Colonic mucosa (tissue), 4 donors: ENCODE data around the gene EID2B. TPM values are rescaled to one million over a fixed set of nuclear protein-coding genes. Genes with fewer than 3 reads are reported as not detected.
A peak's percentile ranks its signal among the peaks of the same experiment; 100 is the strongest.

Experiments used
- DNase-seq: peaks from one replicate; pipeline ENCODE4 v3.0.0-alpha.2; 2020
- H3K27ac ChIP-seq: fragments of 200-600 bp; one replicate; pipeline ENCODE4 v1.8.0; 2021
- H3K27me3 ChIP-seq: fragments of 200-600 bp; one replicate; pipeline ENCODE4 v1.8.0; 2021
- H3K36me3 ChIP-seq: fragments of 200-600 bp; one replicate; pipeline ENCODE4 v1.8.0; 2021
- H3K4me1 ChIP-seq: fragments of 200-600 bp; one replicate; pipeline ENCODE4 v1.8.0; 2021; ENCODE audit warnings: mild to moderate bottlenecking
- H3K4me3 ChIP-seq: fragments of 200-600 bp; one replicate; pipeline ENCODE4 v1.8.0; 2021
- H3K9ac ChIP-seq, 2 donors: one replicate each; pipeline ENCODE4 v1.7.0; 2013; ENCODE audit warnings: control low read depth in 2 of 2, low read depth in 2 of 2, low read length in 2 of 2
- H3K9me3 ChIP-seq: fragments of 200-600 bp; one replicate; pipeline ENCODE4 v1.8.0; 2021
- intact Hi-C: fragments of 100-400 bp; cut with DNase I; formaldehyde crosslinking; loops from one replicate; pipeline ENCODE4 v1.14.1; 2022
- total RNA-seq, 2 donors: library from RNA; stranded (reverse); fragmentation: NEBNext Ultra II Directional in 1 of 2; extraction: Animal tissue kit (Norgen Biotek cat#: 25700) in 1 of 2; gene quantifications; one replicate each; pipeline ENCODE4 v1.2.1, GENCODE V29; 2021
- TF ChIP-seq, protein P1 (sequence below): fragments of 200-600 bp; IDR thresholded peaks from one replicate; pipeline ENCODE4 v1.8.0; 2022; ENCODE audit warnings: antibody characterized with exemption, mild to moderate bottlenecking
- donor health status: healthy.
- donor health status: DM: no; HTN: no; CAD: no.
- donor health status: DM: no; HTN: no; CAD: no.

EID2B gene, protein sequence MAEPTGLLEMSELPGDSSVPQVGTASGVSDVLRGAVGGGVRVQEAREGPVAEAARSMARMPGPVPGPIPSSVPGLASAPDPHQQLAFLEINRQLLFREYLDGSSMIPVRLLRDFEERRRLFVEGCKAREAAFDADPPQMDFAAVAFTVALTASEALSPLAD
- under 1 TPM; 0.22 to 0.56 TPM for total RNA-seq

DNA sequence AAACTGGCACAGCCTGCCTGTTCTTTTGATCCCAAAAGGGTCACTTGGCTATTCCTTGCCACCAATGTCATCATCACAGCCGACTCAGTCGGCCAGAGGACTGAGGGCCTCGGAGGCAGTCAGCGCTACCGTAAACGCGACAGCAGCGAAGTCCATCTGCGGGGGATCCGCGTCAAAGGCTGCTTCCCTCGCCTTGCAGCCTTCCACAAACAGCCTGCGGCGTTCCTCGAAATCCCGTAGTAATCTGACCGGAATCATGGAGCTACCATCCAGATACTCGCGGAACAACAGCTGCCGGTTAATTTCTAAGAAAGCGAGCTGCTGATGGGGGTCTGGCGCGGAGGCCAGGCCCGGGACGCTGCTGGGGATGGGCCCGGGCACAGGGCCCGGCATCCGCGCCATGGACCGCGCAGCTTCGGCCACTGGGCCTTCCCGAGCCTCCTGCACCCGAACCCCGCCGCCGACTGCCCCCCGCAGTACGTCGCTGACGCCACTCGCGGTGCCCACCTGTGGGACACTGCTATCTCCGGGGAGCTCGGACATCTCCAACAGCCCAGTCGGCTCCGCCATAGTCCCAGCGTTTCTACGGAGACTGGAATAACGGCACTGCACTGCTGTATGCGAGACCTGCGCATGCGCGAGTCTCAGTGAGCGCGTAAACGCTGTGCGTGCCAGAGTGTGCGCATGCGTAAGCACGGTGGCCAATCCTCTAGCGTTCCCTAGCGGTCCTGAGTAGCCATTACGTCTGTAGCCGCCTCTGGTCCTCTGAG lies at the start of gene EID2B:
TSS of gene EID2B (minus strand) at position 620 of the 770 bp plus-strand sequence. CDS start at position 570, 50 bp downstream.
- intact Hi-C loops = loop anchor here (5.0 to 10.0 kb wide), 3 partner anchors 35 to 88 kb away; partner anchors contain the start of genes DLL3 and SUPT5H
- TF ChIP-seq, protein P1, sequence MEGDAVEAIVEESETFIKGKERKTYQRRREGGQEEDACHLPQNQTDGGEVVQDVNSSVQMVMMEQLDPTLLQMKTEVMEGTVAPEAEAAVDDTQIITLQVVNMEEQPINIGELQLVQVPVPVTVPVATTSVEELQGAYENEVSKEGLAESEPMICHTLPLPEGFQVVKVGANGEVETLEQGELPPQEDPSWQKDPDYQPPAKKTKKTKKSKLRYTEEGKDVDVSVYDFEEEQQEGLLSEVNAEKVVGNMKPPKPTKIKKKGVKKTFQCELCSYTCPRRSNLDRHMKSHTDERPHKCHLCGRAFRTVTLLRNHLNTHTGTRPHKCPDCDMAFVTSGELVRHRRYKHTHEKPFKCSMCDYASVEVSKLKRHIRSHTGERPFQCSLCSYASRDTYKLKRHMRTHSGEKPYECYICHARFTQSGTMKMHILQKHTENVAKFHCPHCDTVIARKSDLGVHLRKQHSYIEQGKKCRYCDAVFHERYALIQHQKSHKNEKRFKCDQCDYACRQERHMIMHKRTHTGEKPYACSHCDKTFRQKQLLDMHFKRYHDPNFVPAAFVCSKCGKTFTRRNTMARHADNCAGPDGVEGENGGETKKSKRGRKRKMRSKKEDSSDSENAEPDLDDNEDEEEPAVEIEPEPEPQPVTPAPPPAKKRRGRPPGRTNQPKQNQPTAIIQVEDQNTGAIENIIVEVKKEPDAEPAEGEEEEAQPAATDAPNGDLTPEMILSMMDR = peak; percentile 98

DNA sequence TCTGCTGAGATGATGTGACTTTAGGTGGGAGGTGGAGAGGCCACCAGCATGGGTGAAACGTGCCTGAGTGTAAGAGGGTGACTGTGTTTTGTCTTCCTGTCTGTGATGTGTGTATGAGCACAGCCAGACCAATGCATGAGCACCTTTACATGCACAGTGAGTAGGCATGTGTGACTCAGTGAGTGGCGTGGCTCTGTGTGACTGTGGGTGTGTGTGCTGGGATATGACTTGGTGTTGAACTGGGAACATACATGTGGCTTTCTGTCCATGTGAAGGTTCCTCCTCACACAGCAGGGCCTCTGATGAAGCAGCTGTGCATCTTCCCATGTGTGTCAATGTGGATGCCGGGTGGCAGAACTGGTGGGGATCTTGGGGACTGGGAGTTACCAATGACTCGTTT lies 49.8 kb upstream of the EID2B start:
- no peaks in the 10 kb centered on the region for H3K9me3 ChIP-seq
- no peaks in the 10 kb centered on the region for H3K36me3 ChIP-seq
- no peaks in the 10 kb centered on the region for H3K4me1 ChIP-seq
- no peak overlapping the region for H3K4me3 ChIP-seq
- H3K9ac ChIP-seq = no peak overlapping the region
- intact Hi-C loops = no loop called here
- H3K27ac ChIP-seq = no peak overlapping the region
- TF ChIP-seq, protein P1 = no peak
- DNase-seq = no peak
- H3K27me3 ChIP-seq = no peaks in the 10 kb centered on the region

More for the DNA sequence above, at the start of gene EID2B:
- Histone ChIP-seq H3K4me1 (peaks cover 4% of the 10 kb centered on the region), H3K27me3 (no peaks in the 10 kb centered on the region), H3K27ac (peak within 1 kb of the TSS; percentile 66), H3K4me3 (peak within 1 kb of the TSS; percentile 64), H3K36me3 (no peaks in the 10 kb centered on the region), H3K9ac (peak within 1 kb of the TSS; percentile 77 to 88), H3K9me3 (no peaks in the 10 kb centered on the region)
- DNase-seq = peak; percentile 93

DNA sequence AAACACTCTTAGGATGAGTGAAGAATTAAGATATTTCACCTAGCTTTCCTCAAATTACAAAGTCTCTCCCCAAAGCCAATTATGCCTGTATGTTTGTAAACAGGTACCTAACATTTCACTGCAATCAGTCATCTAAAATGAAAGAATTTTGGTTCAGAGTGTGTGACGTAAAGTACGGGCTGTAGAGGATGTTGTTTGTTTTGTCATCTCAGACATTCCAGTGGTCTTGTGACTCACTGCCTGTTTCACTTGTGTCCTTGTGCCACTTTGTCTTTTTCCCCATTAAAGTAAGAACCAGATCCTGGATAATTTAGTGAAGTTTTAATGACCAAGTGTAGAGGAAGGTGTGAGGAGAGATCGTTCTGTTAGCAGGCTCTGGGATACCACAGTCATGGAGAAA lies 36.0 kb upstream of the EID2B start:
- no peaks in the 10 kb centered on the region for H3K9me3 ChIP-seq
- H3K27ac ChIP-seq = no peak overlapping the region
- no peaks in the 10 kb centered on the region for H3K27me3 ChIP-seq
- H3K4me1 ChIP-seq = no peaks in the 10 kb centered on the region
- TF ChIP-seq, protein P1 = no peak
- intact Hi-C loops = no loop called here
- DNase-seq = no peak
- no peak overlapping the region for H3K4me3 ChIP-seq
- H3K9ac ChIP-seq = no peak overlapping the region
- H3K36me3 ChIP-seq = no peaks in the 10 kb centered on the region

DNA sequence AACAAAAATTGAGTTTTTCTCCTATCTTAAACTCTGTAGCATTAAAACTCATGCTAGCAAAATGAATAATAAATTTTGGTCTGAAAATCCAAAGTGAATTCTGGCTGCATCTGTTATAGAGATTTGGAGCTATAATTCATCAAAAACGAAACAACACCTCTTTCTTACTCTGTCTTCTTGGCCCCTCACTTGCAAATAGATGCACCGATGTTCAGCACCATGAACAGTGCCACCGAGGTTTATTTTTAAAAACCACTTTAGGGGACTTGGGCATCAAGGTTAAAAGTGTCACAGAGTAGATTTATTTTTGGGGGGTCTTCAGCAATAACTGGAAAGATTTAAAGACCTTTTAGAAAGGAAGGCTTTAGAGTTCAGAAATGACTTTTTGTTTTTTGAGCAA lies 33.4 kb upstream of the EID2B start:
- no peak for DNase-seq
- no peak overlapping the region for H3K9ac ChIP-seq
- H3K36me3 ChIP-seq = no peaks in the 10 kb centered on the region
- no peaks in the 10 kb centered on the region for H3K4me1 ChIP-seq
- H3K4me3 ChIP-seq = no peak overlapping the region
- no peaks in the 10 kb centered on the region for H3K27me3 ChIP-seq
- intact Hi-C loops = no loop called here
- H3K9me3 ChIP-seq = no peaks in the 10 kb centered on the region
- H3K27ac ChIP-seq = no peak overlapping the region
- TF ChIP-seq, protein P1 = no peak

DNA sequence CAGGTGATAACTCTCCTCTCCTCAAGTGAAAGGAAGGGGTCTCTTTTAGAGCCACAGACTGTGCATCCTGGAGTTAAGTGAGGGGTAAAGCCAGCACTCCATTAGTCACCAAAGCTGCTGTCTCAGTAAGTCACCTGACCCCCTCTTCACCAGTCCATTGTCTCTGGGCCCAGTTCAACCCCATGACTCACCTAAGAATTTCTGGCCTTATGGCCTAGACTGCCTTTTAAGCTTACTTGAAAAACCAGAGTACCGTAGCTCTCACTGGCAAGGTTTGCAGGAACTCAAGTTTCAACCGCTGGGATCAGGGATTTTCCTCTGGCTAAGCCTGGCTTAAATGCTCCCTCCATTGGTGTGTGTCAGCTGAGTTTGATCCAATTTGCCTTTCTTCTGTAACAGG lies 30.8 kb upstream of the EID2B start:
- Histone ChIP-seq H3K27me3 (no peaks in the 10 kb centered on the region), H3K36me3 (no peaks in the 10 kb centered on the region), H3K9ac (no peak overlapping the region), H3K4me1 (no peaks in the 10 kb centered on the region), H3K9me3 (no peaks in the 10 kb centered on the region), H3K27ac (no peak overlapping the region), H3K4me3 (no peak overlapping the region)
- intact Hi-C loops = no loop called here
- TF ChIP-seq, protein P1 = no peak
- no peak for DNase-seq
